Activated CD4-positive, alpha-beta T cell treated with anti-CD3 and anti-CD28 coated beads, Interleukin-2, amount 10 ng/mL, durations not matched to agents 24 days and 14 days (primary cell): ENCODE data around the gene UBE2V1. TPM values are rescaled to one million over a fixed set of nuclear protein-coding genes. Genes with fewer than 3 reads are reported as not detected.
"Not testable (repeated sequence)": the region's sequence is repeated elsewhere in the genome, so short reads cannot be mapped to it uniquely, and the experiment has no call there.

ENCODE experiments used
- DNase-seq: peaks from one replicate; pipeline ENCODE4 v3.0.0; 2022
- H3K27ac Mint-ChIP-seq: one replicate; pipeline ENCODE4 v1.8.0; 2022; ENCODE audit warnings: mild to moderate bottlenecking, mixed read lengths
- H3K27me3 Mint-ChIP-seq: one replicate; pipeline ENCODE4 v1.8.0; 2022; ENCODE audit warnings: mixed read lengths
- H3K36me3 Mint-ChIP-seq: one replicate; pipeline ENCODE4 v1.8.0; 2022; ENCODE audit warnings: low read depth, mild to moderate bottlenecking, mixed read lengths
- H3K4me1 Mint-ChIP-seq: one replicate; pipeline ENCODE4 v1.8.0; 2021; ENCODE audit warnings: mixed read lengths
- H3K4me3 Mint-ChIP-seq: one replicate; pipeline ENCODE4 v1.8.0; 2022; ENCODE audit warnings: mild to moderate bottlenecking, moderate library complexity, mixed read lengths
- H3K9me3 Mint-ChIP-seq: one replicate; pipeline ENCODE4 v1.8.0; 2021; ENCODE audit warnings: mixed read lengths
- intact Hi-C: fragments of 100-400 bp; cut with micrococcal nuclease; formaldehyde crosslinking; loops from one replicate; pipeline ENCODE4 v1.15.1; 2023
- total RNA-seq: library from RNA; stranded (reverse); gene quantifications from 2 replicates; pipeline ENCODE4 v1.2.3, GENCODE V29; 2022

UBE2V1 gene
- total RNA-seq, 1 donor from 2014 or later = 153 TPM

- Mint-ChIP-seq H3K4me3 (no peak overlapping the region), H3K36me3 (no peaks in the 10 kb centered on the region), H3K9me3 (no peaks in the 10 kb centered on the region), H3K4me1 (peaks cover 1% of the 10 kb centered on the region), H3K27ac (no peak overlapping the region), H3K27me3 (peaks cover 4% of the 10 kb centered on the region)
- intact Hi-C loops = no loop called here
- no peak for DNase-seq
Measured at GRCh38 chr20:50065325-50065615, 47.7 kb downstream of the UBE2V1 start.

- H3K27ac Mint-ChIP-seq, H3K9me3 Mint-ChIP-seq, intact Hi-C loops: not testable (repeated sequence)
Measured at GRCh38 chr20:50063763-50064162, 49.2 kb downstream of the UBE2V1 start.

GRCh38 chr20:50062006-50062838 is 50.7 kb downstream of the UBE2V1 start:
- no peaks in the 10 kb centered on the region for H3K4me1 Mint-ChIP-seq
- no peak overlapping the region for H3K27ac Mint-ChIP-seq

More at GRCh38 chr20:50063763-50064162, 49.2 kb downstream of the UBE2V1 start:
- not testable (repeated sequence) for H3K27me3 Mint-ChIP-seq, H3K36me3 Mint-ChIP-seq, H3K4me3 Mint-ChIP-seq, H3K4me1 Mint-ChIP-seq, DNase-seq

GRCh38 chr20:50061151-50062005 is 51.6 kb downstream of the UBE2V1 start:
- Mint-ChIP-seq H3K27ac (no peak overlapping the region), H3K36me3 (no peaks in the 10 kb centered on the region), H3K4me1 (no peaks in the 10 kb centered on the region), H3K4me3 (no peak overlapping the region), H3K9me3 (no peaks in the 10 kb centered on the region), H3K27me3 (no peaks in the 10 kb centered on the region)
- no peak for DNase-seq
- intact Hi-C loops = no loop called here

More at GRCh38 chr20:50062006-50062838, 50.7 kb downstream of the UBE2V1 start:
- Mint-ChIP-seq H3K9me3 (no peaks in the 10 kb centered on the region), H3K4me3 (no peak overlapping the region), H3K36me3 (no peaks in the 10 kb centered on the region), H3K27me3 (no peaks in the 10 kb centered on the region)
- intact Hi-C loops = no loop called here
- DNase-seq = no peak

- no peak for DNase-seq
- Mint-ChIP-seq H3K27me3 (peaks cover 2% of the 10 kb centered on the region), H3K4me1 (no peaks in the 10 kb centered on the region), H3K27ac (no peak overlapping the region), H3K36me3 (no peaks in the 10 kb centered on the region), H3K9me3 (no peaks in the 10 kb centered on the region), H3K4me3 (no peak overlapping the region)
- intact Hi-C loops = no loop called here
Measured at GRCh38 chr20:50058662-50059402, 54.1 kb downstream of the UBE2V1 start.

DNA sequence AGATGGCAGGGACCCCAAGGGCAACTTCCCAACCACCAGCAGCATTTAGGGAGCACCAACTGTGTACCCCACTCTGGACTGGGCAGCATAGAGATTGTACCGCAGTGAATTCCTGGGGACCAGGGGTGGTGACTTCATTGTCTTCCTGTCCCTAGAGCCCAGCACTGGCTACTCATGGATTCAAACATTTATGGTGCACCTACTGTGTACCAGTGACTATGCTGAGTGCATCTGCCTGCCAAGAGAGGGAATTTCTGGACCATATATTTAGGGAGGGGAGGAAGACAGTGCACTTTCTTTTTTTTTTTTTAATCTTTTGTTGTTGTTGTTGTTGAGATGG is 55.3 kb downstream of the UBE2V1 start:
- DNase-seq = no peak
- Mint-ChIP-seq H3K9me3 (no peaks in the 10 kb centered on the region), H3K4me3 (no peak overlapping the region), H3K4me1 (no peaks in the 10 kb centered on the region), H3K27me3 (peaks cover 2% of the 10 kb centered on the region), H3K36me3 (no peaks in the 10 kb centered on the region), H3K27ac (no peak overlapping the region)
- intact Hi-C loops = no loop called here

DNA sequence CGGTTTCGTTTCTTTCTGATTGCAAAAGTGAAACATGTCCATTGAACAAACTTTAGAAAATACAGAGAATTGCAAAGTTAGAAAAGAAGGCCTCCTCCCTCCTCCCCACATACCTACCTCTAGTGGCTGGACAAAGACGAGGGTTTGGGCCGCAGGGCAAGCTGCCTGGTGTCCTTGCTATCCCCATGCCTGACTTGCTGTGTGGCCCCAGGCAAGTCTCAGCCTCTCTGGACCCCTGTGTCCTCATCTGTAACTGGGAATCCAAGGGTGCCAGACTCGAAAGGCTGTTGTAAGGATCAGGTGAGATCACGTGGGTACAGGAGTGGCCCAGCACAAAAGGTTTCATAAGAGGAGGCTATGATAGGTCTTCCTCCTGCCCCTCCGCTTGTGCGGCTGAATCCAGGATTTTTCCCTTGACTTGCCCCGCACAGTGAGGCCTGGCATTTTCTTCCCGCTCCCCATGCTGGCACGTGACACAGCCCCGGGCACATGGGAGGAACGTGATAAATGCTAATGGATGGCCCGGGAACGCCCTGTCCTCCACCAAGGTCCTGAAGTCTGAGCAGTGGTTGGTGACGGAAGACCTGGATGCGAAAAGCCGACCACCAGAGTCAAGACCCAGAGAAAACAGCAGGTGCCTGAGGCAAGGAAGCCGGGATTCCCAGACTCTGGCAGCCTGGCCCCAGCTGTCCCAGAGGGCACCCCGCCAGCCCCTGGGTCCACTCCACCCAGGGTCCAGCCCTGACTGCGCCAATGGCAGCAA is 55.8 kb downstream of the UBE2V1 start:
- intact Hi-C loops = no loop called here
- H3K4me1 Mint-ChIP-seq = no peaks in the 10 kb centered on the region
- DNase-seq = no peak
- H3K27ac Mint-ChIP-seq = no peak overlapping the region
- peaks cover 2% of the 10 kb centered on the region for H3K27me3 Mint-ChIP-seq
- H3K9me3 Mint-ChIP-seq = no peaks in the 10 kb centered on the region
- no peak overlapping the region for H3K4me3 Mint-ChIP-seq
- no peaks in the 10 kb centered on the region for H3K36me3 Mint-ChIP-seq

DNA sequence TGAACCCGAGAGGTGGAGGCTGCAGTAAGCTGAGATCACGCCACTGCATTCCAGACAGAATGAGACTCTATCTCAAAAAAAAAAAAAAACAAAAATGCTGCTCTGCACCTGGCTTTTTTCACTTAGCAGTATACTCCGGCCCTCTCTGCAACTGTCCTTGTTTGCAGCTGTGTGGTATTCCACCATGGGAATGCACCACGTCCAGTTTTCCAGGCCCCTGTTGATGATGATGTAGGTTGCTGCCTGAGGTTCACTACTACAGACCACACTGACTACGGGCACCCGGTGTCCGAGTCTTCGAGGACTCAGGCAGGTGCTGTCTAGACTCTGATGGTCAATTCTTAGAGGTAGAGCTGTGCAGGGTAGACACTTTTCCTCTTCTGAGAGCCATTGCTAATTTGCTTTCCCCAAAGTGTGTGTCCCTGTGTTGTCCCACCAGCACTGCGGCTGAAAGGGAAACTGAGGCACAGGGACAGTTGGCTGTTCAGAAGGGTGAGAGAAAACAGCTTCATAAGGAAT is 56.5 kb downstream of the UBE2V1 start:
- Mint-ChIP-seq H3K4me3 (no peak overlapping the region), H3K27me3 (peaks cover 2% of the 10 kb centered on the region), H3K9me3 (no peaks in the 10 kb centered on the region), H3K27ac (no peak overlapping the region), H3K4me1 (no peaks in the 10 kb centered on the region), H3K36me3 (no peaks in the 10 kb centered on the region)
- intact Hi-C loops = no loop called here
- DNase-seq = no peak

GRCh38 chr20:50055524-50056083 is 57.3 kb downstream of the UBE2V1 start:
- Mint-ChIP-seq H3K4me1 (no peaks in the 10 kb centered on the region), H3K27me3 (peaks cover 2% of the 10 kb centered on the region), H3K4me3 (no peak overlapping the region), H3K9me3 (no peaks in the 10 kb centered on the region), H3K36me3 (no peaks in the 10 kb centered on the region), H3K27ac (no peak overlapping the region)
- intact Hi-C loops = no loop called here
- DNase-seq = no peak

GRCh38 chr20:50054626-50055511 is 58.1 kb downstream of the UBE2V1 start:
- H3K36me3 Mint-ChIP-seq = no peaks in the 10 kb centered on the region
- intact Hi-C loops = no loop called here
- H3K27ac Mint-ChIP-seq = no peak overlapping the region
- H3K27me3 Mint-ChIP-seq = peaks cover 2% of the 10 kb centered on the region
- no peaks in the 10 kb centered on the region for H3K9me3 Mint-ChIP-seq
- DNase-seq = no peak
- no peaks in the 10 kb centered on the region for H3K4me1 Mint-ChIP-seq
- no peak overlapping the region for H3K4me3 Mint-ChIP-seq

DNA sequence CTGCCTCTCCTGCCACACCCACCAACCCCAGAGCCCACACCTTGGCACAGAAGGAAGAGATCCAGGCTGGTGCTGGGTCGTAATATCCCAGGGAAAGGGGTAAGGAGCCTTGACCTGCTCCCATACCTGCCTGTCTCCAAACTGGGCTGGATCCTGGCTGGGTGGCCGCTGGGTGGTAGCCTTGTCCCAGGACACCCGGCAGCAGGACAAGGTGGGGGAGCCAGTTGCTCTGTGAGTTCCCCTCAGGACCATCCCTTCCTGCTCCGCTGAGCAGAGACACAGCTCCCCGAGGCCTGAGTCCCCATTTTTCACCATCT is 58.8 kb downstream of the UBE2V1 start:
- no peaks in the 10 kb centered on the region for H3K36me3 Mint-ChIP-seq
- H3K4me1 Mint-ChIP-seq = peaks cover 3% of the 10 kb centered on the region
- DNase-seq = no peak
- H3K27ac Mint-ChIP-seq = no peak overlapping the region
- H3K4me3 Mint-ChIP-seq = no peak overlapping the region
- peaks cover 2% of the 10 kb centered on the region for H3K27me3 Mint-ChIP-seq
- no peaks in the 10 kb centered on the region for H3K9me3 Mint-ChIP-seq
- intact Hi-C loops = no loop called here

DNA sequence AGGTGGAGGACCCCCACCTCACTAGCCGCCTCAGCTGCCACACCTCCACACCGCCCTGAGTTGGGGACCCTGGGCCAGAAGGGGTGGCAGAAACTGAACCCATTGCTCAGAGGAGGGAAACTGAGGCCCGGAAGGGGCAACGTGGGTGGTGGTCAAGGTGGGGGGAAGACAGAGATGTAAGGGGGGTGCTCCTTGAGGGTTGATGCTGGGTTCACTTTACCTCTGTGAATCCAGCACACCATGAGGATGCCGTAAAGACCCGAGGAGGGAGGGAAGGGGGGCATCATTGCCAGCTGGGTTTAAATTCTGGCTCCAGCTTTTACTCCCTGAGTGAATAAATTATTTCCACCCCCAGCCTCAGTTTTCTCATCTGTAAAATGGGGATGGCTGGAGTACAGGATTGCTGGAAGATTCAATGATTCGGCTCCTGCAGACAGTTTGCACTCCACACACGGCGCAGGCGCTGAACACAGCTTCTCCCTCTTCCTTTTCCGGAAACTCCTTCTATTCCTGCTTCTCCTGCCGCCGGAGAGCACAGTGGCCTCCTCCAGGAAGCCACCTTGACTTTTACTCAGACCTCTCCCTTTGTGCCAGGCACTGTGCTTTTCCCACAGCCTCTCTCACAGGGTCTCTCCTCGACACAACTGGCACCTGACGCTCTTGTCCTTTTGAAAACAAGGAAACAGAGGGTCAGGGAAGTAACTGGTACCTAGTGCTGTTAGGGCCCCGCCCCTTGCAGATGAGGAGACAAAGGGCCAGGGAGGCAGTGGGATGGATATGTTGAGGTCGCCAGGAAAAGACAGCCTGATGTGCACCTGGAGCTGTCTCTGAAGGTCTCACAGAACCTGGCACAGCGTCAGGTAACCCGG is 59.4 kb downstream of the UBE2V1 start:
- intact Hi-C loops = no loop called here
- DNase-seq = no peak
- H3K36me3 Mint-ChIP-seq = no peaks in the 10 kb centered on the region
- no peaks in the 10 kb centered on the region for H3K9me3 Mint-ChIP-seq
- peaks cover 7% of the 10 kb centered on the region for H3K4me1 Mint-ChIP-seq
- H3K27me3 Mint-ChIP-seq = peaks cover 6% of the 10 kb centered on the region
- no peak overlapping the region for H3K4me3 Mint-ChIP-seq
- H3K27ac Mint-ChIP-seq = peak overlapping the region; percentile 51
